ENCODE results near the gene FPR2.

GRCh38 chr19:51746731-51747130 lies 14.2 kb upstream of the FPR2 start:
- TF ChIP-seq CTCF (IDR thresholded peaks at IDR 0.05; ENCODE audit: insufficient read depth, low read length): no peak
- TF ChIP-seq, protein P1, sequence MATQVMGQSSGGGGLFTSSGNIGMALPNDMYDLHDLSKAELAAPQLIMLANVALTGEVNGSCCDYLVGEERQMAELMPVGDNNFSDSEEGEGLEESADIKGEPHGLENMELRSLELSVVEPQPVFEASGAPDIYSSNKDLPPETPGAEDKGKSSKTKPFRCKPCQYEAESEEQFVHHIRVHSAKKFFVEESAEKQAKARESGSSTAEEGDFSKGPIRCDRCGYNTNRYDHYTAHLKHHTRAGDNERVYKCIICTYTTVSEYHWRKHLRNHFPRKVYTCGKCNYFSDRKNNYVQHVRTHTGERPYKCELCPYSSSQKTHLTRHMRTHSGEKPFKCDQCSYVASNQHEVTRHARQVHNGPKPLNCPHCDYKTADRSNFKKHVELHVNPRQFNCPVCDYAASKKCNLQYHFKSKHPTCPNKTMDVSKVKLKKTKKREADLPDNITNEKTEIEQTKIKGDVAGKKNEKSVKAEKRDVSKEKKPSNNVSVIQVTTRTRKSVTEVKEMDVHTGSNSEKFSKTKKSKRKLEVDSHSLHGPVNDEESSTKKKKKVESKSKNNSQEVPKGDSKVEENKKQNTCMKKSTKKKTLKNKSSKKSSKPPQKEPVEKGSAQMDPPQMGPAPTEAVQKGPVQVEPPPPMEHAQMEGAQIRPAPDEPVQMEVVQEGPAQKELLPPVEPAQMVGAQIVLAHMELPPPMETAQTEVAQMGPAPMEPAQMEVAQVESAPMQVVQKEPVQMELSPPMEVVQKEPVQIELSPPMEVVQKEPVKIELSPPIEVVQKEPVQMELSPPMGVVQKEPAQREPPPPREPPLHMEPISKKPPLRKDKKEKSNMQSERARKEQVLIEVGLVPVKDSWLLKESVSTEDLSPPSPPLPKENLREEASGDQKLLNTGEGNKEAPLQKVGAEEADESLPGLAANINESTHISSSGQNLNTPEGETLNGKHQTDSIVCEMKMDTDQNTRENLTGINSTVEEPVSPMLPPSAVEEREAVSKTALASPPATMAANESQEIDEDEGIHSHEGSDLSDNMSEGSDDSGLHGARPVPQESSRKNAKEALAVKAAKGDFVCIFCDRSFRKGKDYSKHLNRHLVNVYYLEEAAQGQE (IDR thresholded peaks at IDR 0.05; ENCODE audit: insufficient replicate concordance, low read depth): no peak
- TF ChIP-seq POLR2AphosphoS5 (IDR thresholded peaks at IDR 0.05; ENCODE audit: low read depth): no peak

Measured in HL-60 (cell line).